Esophagus squamous epithelium (tissue), 5 donors: ENCODE results near the gene S100A10. TPM values are rescaled to one million over a fixed set of nuclear protein-coding genes. Genes with fewer than 3 reads are reported as not detected.

Experiments
- DNase-seq: peaks from one replicate; lab custom pipeline; 2025; lab: John Stamatoyannopoulos, UW
- H3K27ac ChIP-seq, 4 donors: fragments of 200-600 bp; sonication (generic); one replicate each; pipeline ENCODE4 v1.5.1; 2016 to 2019; ENCODE audit warnings: mild to moderate bottlenecking in 1 of 4
- H3K27me3 ChIP-seq, 4 donors: fragments of 200-600 bp; sonication (generic); 1 replicate in 3 of 4; 2 replicates in 1 of 4; pipeline versions ENCODE4 v1.5.1 to v1.6.0; 2017 to 2021; ENCODE audit warnings: antibody characterized with exemption in 1 of 4
- H3K36me3 ChIP-seq, 3 donors: fragments of 200-600 bp; sonication (generic); one replicate each; pipeline ENCODE4 v1.5.1; 2016 to 2019
- H3K4me1 ChIP-seq, 3 donors: fragments of 200-600 bp; sonication (generic); one replicate each; pipeline ENCODE4 v1.5.1; 2017 to 2019
- H3K4me3 ChIP-seq, 4 donors: fragments of 200-600 bp; sonication (generic); 1 replicate in 3 of 4; 2 replicates in 1 of 4; pipeline ENCODE4 v1.5.1; 2016 to 2019; ENCODE audit warnings: mild to moderate bottlenecking in 2 of 4, moderate library complexity in 1 of 4
- H3K9me3 ChIP-seq, 3 donors: fragments of 200-600 bp; sonication (generic); one replicate each; pipeline ENCODE4 v1.5.1; 2016 to 2019
- POLR2A ChIP-seq, 4 donors: fragments of 450-650 bp; IDR thresholded peaks; one replicate each; pipeline ENCODE4 v1.6.1; 2017; ENCODE audit warnings: antibody characterized with exemption in 4 of 4, mild to moderate bottlenecking in 4 of 4, moderate library complexity in 3 of 4
- WGBS, 2 donors: methylation state at CpG; one replicate each; pipeline ENCODE4 v1.1.5; 2018; 5-methylcytosine and 5-hydroxymethylcytosine counted together
- intact Hi-C: fragments of 100-400 bp; cut with DNase I; formaldehyde crosslinking; loops from one replicate; pipeline ENCODE4 v1.15.0; 2022
- total RNA-seq, 4 donors: library from RNA; depleted of rRNA; stranded (reverse); fragments of >200 nt; gene quantifications; one replicate each; pipeline ENCODE4 v1.1.0, GENCODE V29; 2016
- TF ChIP-seq, protein P1 (sequence below), 6 experiments: fragments of 450-650 bp in 4 of 6; fragments of 200-600 bp in 2 of 6; sonication (generic) in 2 of 6; IDR thresholded peaks; one replicate each; pipeline ENCODE4 v1.5.1; 2016 to 2019; ENCODE audit warnings: antibody characterized with exemption in 6 of 6, mild to moderate bottlenecking in 4 of 6, moderate library complexity in 4 of 6
- donor health status: DM: yes; HTN: yes; CAD: no.

The S100A10 gene
- total RNA-seq, 4 donors from 2014 or later, result 301 to 611 (median 447) TPM

DNA sequence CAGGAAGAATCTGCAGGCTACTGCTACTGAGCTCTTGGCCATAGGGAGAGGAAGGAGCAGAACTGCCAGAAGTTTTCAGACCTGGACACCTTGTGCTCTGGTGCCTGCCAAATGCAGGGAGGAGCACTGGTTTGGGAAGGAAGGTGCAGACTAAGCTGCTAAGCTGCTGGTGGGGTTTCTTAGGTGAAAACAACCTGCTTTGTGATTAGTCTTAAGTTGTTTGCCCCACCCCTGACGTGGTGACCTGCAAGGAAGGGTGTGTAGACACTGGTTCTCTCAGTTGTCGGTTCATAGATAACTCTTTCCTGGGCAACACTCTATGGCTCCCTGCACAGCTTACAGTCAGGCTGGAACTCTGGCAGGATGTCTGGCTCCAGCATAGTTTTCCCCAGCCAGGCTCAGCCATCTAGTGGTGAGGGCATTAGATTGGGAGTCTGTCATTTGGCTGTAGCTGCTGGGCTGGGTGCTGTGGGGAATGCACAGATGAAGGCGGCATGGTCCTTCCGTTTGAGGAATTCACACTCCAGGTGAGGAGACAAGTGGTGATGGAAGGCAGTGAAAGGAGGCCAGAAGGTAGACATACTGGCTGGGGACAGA, 10.3 kb upstream of the S100A10 start:
- Histone ChIP-seq H3K4me3 (no peak overlapping the region), H3K4me1 (peaks cover 16 to 59% (median 25%) of the 10 kb centered on the region in 3 donors), H3K36me3 (no peaks in the 10 kb centered on the region), H3K9me3 (no peaks in the 10 kb centered on the region), H3K27ac (peak overlapping the region in 3 of 4 donors; percentile 69 to 88 (median 86)), H3K27me3 (no peaks in the 10 kb centered on the region)
- no peak for DNase-seq
- 56 to 67% methylated on average over 3 to 4 of the region's 4 CpGs for WGBS, 2 donors
- TF ChIP-seq, protein P1, sequence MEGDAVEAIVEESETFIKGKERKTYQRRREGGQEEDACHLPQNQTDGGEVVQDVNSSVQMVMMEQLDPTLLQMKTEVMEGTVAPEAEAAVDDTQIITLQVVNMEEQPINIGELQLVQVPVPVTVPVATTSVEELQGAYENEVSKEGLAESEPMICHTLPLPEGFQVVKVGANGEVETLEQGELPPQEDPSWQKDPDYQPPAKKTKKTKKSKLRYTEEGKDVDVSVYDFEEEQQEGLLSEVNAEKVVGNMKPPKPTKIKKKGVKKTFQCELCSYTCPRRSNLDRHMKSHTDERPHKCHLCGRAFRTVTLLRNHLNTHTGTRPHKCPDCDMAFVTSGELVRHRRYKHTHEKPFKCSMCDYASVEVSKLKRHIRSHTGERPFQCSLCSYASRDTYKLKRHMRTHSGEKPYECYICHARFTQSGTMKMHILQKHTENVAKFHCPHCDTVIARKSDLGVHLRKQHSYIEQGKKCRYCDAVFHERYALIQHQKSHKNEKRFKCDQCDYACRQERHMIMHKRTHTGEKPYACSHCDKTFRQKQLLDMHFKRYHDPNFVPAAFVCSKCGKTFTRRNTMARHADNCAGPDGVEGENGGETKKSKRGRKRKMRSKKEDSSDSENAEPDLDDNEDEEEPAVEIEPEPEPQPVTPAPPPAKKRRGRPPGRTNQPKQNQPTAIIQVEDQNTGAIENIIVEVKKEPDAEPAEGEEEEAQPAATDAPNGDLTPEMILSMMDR (IDR thresholded peaks at IDR 0.05), result peak in 1 of 6 experiments; percentile 32
- peak in 1 of 4 donors; percentile 16 for TF ChIP-seq POLR2A (IDR thresholded peaks at IDR 0.05)
- intact Hi-C loops, result no loop called here

DNA sequence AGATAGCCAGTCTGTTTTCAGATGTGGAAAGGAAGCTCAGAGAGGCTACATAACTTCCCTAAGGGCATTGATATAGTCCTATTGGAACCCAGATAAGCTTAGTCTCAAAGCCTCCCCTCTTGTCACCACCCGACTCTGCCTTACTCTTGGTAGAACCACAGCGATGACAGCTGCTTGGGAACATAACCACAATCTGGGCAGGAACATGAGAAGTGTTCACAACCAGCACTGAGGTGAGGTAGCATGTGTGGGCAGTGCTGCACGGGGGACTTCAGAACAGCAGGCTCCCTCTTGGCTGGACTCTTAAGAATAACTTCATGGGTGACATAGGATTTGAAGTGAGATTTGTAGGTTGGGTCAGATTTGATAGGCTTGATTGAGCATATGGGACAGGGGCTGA, 9.3 kb upstream of the S100A10 start:
- Histone ChIP-seq H3K4me3 (no peak overlapping the region), H3K27me3 (no peaks in the 10 kb centered on the region), H3K4me1 (peaks cover 16 to 68% (median 25%) of the 10 kb centered on the region in 3 donors), H3K36me3 (no peaks in the 10 kb centered on the region), H3K9me3 (no peaks in the 10 kb centered on the region), H3K27ac (peak overlapping the region in 3 of 4 donors; percentile 69 to 88 (median 86))
- 43 to 77% methylated on average over 2 to 3 of the region's 3 CpGs for WGBS, 2 donors
- no peak for DNase-seq
- intact Hi-C loops, result no loop called here
- no peak for TF ChIP-seq POLR2A (IDR thresholded peaks at IDR 0.05)

DNA sequence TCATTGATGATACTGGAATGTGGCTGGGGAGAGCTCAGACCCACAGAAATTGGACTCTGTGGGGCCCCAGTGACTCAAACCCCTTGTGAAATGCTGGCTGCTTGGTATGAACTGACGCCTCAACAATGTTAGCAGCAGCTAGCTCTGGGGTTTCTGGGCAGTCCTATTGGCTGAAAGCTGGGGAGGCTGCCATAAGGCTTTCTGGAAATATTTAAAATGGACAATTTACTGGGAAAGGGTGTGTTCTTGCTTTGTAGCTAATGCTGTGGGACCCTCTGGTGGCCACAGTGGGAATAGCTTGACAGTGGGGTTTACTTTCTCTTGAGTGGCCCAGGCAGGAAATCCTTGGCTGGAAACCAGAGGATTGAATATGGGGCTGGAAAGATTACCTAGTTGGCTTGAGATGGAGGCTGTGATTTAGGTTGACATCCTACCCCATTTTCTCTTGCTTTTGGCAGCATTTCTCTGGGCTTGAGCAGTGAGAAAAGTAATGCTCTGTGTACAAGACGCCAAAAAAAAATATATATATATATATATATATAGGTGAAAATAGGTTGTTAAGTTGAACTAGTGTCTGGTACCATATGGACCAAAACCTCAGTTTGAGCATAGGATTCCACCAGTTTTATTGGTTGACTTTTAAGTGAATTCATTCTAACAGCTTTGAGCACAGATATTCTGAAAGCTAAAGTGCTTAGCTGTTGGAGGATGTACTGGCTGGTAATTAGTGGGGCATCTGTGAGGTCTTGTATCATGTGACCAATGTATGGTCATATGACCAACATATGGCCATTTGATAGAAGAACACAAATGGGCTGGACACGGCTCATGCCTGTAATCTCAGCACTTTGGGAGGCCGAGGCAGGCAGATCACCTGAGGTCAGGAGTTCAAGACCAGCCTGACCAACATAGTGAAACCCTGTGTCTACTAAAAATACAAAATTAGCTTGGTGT, 8.2 kb upstream of the S100A10 start:
- WGBS, 2 donors, result 55 to 57% methylated on average over 4 of the region's 4 CpGs
- peak; percentile 21 for DNase-seq
- H3K4me1 ChIP-seq, result peaks cover 16 to 79% (median 25%) of the 10 kb centered on the region in 3 donors
- no peaks in the 10 kb centered on the region for H3K27me3 ChIP-seq
- intact Hi-C loops, result no loop called here
- peak overlapping the region; percentile 64 to 88 (median 84) for H3K27ac ChIP-seq
- no peak for TF ChIP-seq POLR2A (IDR thresholded peaks at IDR 0.05)
- TF ChIP-seq, protein P1 (IDR thresholded peaks at IDR 0.05), result peak; percentile 63 to 97 (median 95)
- no peak overlapping the region for H3K4me3 ChIP-seq
- H3K9me3 ChIP-seq, result no peaks in the 10 kb centered on the region
- no peaks in the 10 kb centered on the region for H3K36me3 ChIP-seq

DNA sequence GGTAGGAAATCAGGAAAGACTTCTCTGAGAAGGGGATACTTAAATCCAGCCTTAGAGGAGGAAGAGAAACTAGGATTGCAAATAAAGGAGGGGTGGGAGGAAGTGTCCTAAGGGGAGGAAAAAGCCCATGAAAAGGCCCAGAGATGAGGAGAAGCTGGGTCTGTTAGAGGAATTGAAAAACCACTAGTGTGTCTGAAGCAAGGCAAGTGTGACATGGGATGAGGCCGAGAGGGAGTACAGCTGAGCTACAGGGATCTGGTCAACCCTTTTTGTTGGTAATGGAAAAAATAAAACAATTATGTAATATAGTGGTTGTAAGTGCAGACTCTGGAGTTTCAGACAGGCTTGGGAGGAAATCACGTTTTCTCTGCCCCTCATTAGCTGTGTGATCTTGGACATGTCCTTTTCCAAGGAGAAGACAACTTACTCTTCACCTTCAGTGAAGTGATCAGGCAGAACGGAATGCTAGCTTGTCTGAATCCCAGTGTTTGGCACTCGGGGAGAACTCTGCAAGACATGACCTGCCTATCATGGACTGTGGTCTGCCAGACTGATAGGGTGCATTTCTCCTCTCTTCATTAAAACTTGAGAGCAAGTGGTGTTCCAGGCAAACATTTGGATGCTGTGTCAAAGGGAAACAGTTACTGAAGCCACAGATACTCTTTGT, 7.4 kb upstream of the S100A10 start:
- H3K9me3 ChIP-seq, result no peaks in the 10 kb centered on the region
- no peak overlapping the region for H3K4me3 ChIP-seq
- no peaks in the 10 kb centered on the region for H3K36me3 ChIP-seq
- no peak for TF ChIP-seq POLR2A (IDR thresholded peaks at IDR 0.05)
- TF ChIP-seq, protein P1 (IDR thresholded peaks at IDR 0.05), result no peak
- H3K4me1 ChIP-seq, result peaks cover 16 to 87% (median 25%) of the 10 kb centered on the region in 3 donors
- no peak for DNase-seq
- 33 to 42% methylated on average over 4 of the region's 4 CpGs for WGBS, 2 donors
- H3K27me3 ChIP-seq, result no peaks in the 10 kb centered on the region
- peak overlapping the region; percentile 64 to 88 (median 84) for H3K27ac ChIP-seq
- intact Hi-C loops, result no loop called here

DNA sequence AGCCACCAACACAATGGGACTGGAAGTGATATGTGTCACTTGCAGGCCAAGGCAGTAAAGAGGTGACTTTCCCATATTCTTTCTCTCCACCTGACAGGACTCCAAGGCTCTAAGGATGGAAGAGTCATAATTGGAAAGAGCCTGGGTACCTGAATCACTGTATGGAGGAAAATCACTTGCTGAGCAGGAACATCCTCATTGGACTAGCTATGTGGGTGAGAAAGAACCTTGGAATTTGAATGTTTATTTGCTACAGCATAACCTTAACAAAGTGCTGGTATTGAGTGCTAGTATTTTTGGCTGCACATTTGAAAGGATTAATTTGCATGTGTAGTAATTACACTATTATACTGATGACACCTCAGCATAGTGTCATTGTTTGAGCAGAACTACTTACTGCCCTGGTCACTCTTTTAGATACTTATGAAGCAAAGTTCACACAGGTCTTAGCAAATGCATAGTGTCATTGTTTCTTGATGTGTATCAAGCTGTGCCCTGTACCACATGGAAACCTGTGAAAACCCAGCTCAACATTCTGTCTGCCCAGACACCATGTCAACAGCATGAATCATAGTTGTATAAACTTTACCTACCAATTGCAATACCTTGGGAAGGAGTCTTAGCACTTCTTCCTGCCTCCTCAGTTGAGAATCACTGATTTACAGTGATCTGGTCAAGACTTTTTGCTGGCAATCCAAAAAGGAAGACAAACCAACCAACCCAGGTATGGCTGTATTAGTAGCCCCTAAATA, 5.1 kb upstream of the S100A10 start:
- intact Hi-C loops, result loop anchor here (5.0 kb wide), 1 partner anchor 61 kb away; no protein-coding TSS in a partner anchor
- TF ChIP-seq POLR2A (IDR thresholded peaks at IDR 0.05), result no peak
- TF ChIP-seq, protein P1 (IDR thresholded peaks at IDR 0.05), result no peak
- Histone ChIP-seq H3K27me3 (no peaks in the 10 kb centered on the region), H3K9me3 (no peaks in the 10 kb centered on the region), H3K36me3 (no peaks in the 10 kb centered on the region), H3K27ac (peak overlapping the region; percentile 44 to 82 (median 63)), H3K4me3 (no peak overlapping the region), H3K4me1 (peaks cover 28 to 100% (median 38%) of the 10 kb centered on the region in 3 donors)
- no peak for DNase-seq
